ENCODE data around the gene THADA. TPM values are rescaled to one million over a fixed set of nuclear protein-coding genes. Genes with fewer than 3 reads are reported as not detected.

Gene THADA
- total RNA-seq, 1 experiment from 2014 or later, result 27.5 TPM

GRCh38 chr2:43312755-43313641 lies 282.8 kb downstream of the THADA start:
- DNase-seq (ENCODE audit: low spot score), result no peak
- Mint-ChIP-seq H3K4me1 (peaks cover 5% of the 10 kb centered on the region), H3K27ac (no peak overlapping the region), H3K27me3 (ENCODE audit: low read depth) (no peaks in the 10 kb centered on the region), H3K4me3 (no peak overlapping the region), H3K9me3 (no peaks in the 10 kb centered on the region; the same call in 1 of the 2 replicates), H3K36me3 (no peaks in the 10 kb centered on the region)
- TF ChIP-seq GTF2I (CRISPR knock-in tag; conservative IDR thresholded peaks at IDR 0.05) (no peak), IRF1 (CRISPR knock-in tag; IDR thresholded peaks at IDR 0.05) (no peak), SMAD4 (CRISPR knock-in tag; IDR thresholded peaks at IDR 0.05) (no peak), KAT7 (CRISPR knock-in tag; IDR thresholded peaks at IDR 0.05; ENCODE audit: borderline replicate concordance) (no peak), CREB1 (CRISPR knock-in tag; IDR thresholded peaks at IDR 0.05) (no peak), E2F4 (CRISPR knock-in tag; IDR thresholded peaks at IDR 0.05; ENCODE audit: borderline replicate concordance, low read depth) (no peak)
- ChIA-PET CTCF (interaction anchor here (0.6 to 1.0 kb wide), 5 partner anchors 18 to 470 kb away, joined by 3 to 7 read pairs (median 3); no protein-coding TSS in a partner anchor), POLR2A (no interaction called here)
- no peak for ATAC-seq

GRCh38 chr2:43311276-43311675 lies 284.6 kb downstream of the THADA start:
- no peaks in the 10 kb centered on the region; the same call in 1 of the 2 replicates for H3K9me3 Mint-ChIP-seq
- no peaks in the 10 kb centered on the region for H3K36me3 Mint-ChIP-seq
- peaks cover 5% of the 10 kb centered on the region for H3K4me1 Mint-ChIP-seq
- TF ChIP-seq NFATC4 (CRISPR knock-in tag; IDR thresholded peaks at IDR 0.05) (no peak), ETV6 (CRISPR knock-in tag; IDR thresholded peaks at IDR 0.05) (no peak), ZNF423 (CRISPR knock-in tag; IDR thresholded peaks at IDR 0.05) (no peak), MAX (CRISPR knock-in tag; IDR thresholded peaks at IDR 0.05) (no peak)
- DNase-seq (ENCODE audit: low spot score) (no peak), ATAC-seq (no peak)
- POLR2A ChIA-PET, result no interaction called here
- H3K4me3 Mint-ChIP-seq, result no peak overlapping the region
- no peak overlapping the region for H3K27ac Mint-ChIP-seq
- CTCF ChIA-PET, result no interaction called here
- H3K27me3 Mint-ChIP-seq (ENCODE audit: low read depth), result no peaks in the 10 kb centered on the region

- CTCF ChIA-PET, result no interaction called here
- no peak for TF ChIP-seq SOX15 (CRISPR knock-in tag; IDR thresholded peaks at IDR 0.05)
- no peak for TF ChIP-seq ZNF138 (CRISPR knock-in tag; conservative IDR thresholded peaks at IDR 0.05)
- TF ChIP-seq ZNF219 (CRISPR knock-in tag; IDR thresholded peaks at IDR 0.05; ENCODE audit: borderline replicate concordance), result no peak
- ATAC-seq (no peak), DNase-seq (ENCODE audit: low spot score) (no peak)
- Mint-ChIP-seq H3K4me1 (peaks cover 5% of the 10 kb centered on the region), H3K27ac (no peak overlapping the region), H3K4me3 (no peak overlapping the region), H3K27me3 (ENCODE audit: low read depth) (no peaks in the 10 kb centered on the region), H3K36me3 (no peaks in the 10 kb centered on the region), H3K9me3 (no peaks in the 10 kb centered on the region; the same call in 1 of the 2 replicates)
- POLR2A ChIA-PET, result no interaction called here
Observed at GRCh38 chr2:43309935-43310334, 285.9 kb downstream of the THADA start.

GRCh38 chr2:43307973-43308372 lies 287.9 kb downstream of the THADA start:
- DNase-seq (ENCODE audit: low spot score) (no peak), ATAC-seq (no peak)
- no peak for TF ChIP-seq CREM (CRISPR knock-in tag; IDR thresholded peaks at IDR 0.05)
- no peak for TF ChIP-seq ZNF121 (CRISPR knock-in tag; IDR thresholded peaks at IDR 0.05)
- TF ChIP-seq ZNF671 (CRISPR knock-in tag; IDR thresholded peaks at IDR 0.05), result no peak
- no peak for TF ChIP-seq NR2C2 (CRISPR knock-in tag; IDR thresholded peaks at IDR 0.05)
- no peak for TF ChIP-seq OVOL2 (CRISPR knock-in tag; IDR thresholded peaks at IDR 0.05; ENCODE audit: borderline replicate concordance)
- TF ChIP-seq JAZF1 (CRISPR knock-in tag; IDR thresholded peaks at IDR 0.05), result no peak
- TF ChIP-seq NR1H2 (CRISPR knock-in tag; IDR thresholded peaks at IDR 0.05), result no peak
- no peak for TF ChIP-seq E2F1 (CRISPR knock-in tag; IDR thresholded peaks at IDR 0.05)
- TF ChIP-seq SOX15 (CRISPR knock-in tag; IDR thresholded peaks at IDR 0.05), result no peak
- no peak for TF ChIP-seq ZNF423 (CRISPR knock-in tag; IDR thresholded peaks at IDR 0.05)
- no peak for TF ChIP-seq ZNF281 (CRISPR knock-in tag; IDR thresholded peaks at IDR 0.05)
- H3K4me1 Mint-ChIP-seq, result peaks cover 5% of the 10 kb centered on the region
- ChIA-PET CTCF (interaction anchor here (0.7 kb wide), 1 partner anchor 269 kb away, joined by 3 read pairs; no protein-coding TSS in a partner anchor), POLR2A (no interaction called here)
- no peak overlapping the region for H3K27ac Mint-ChIP-seq
- H3K4me3 Mint-ChIP-seq, result no peak overlapping the region
- H3K36me3 Mint-ChIP-seq, result no peaks in the 10 kb centered on the region
- H3K27me3 Mint-ChIP-seq (ENCODE audit: low read depth), result no peaks in the 10 kb centered on the region
- H3K9me3 Mint-ChIP-seq, result no peaks in the 10 kb centered on the region; the same call in 1 of the 2 replicates
